Stimulated activated CD4-positive, alpha-beta T cell treated with anti-CD3 and anti-CD28 coated beads, Interleukin-4, amount 100 ng/mL, for 24 hours (primary cell): ENCODE results near the gene CHRND.

Source experiments
- DNase-seq: peaks from one replicate; pipeline ENCODE4 v3.0.0-alpha.2; 2020

Gene CHRND

DNA sequence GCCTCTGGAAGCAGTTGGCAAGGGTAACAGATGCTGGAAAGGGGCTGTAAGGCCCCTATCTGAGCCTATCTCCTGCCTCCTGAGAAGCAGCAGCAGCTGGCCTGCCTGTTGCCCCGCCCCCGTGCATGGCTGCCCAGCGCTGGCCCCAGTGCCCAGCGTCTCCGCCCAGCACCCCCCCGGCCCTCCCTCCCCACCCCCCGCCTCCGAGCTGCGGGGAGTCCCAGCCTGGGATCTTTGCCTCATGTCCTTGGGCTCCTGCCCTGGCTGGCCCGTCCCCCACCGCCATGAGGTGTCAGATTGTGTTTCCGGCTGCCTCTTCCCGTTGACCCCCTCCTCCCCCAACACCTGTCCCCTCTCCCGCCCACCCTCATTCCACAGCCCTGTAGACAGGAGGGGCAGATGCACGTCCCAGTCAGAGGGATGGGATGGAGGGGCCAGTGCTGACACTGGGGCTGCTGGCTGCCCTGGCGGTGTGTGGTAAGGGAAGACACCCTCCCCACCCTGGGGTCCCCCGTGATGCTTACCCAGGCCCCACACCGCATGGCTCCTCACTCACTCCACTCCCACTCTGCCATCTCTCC is at the start of gene CHRND:
Gene CHRND, plus strand, starts transcription at position 370 of the 581 bp plus-strand sequence. Its CDS starts 56 bp downstream, at position 426.
- DNase-seq, result no peak

DNA sequence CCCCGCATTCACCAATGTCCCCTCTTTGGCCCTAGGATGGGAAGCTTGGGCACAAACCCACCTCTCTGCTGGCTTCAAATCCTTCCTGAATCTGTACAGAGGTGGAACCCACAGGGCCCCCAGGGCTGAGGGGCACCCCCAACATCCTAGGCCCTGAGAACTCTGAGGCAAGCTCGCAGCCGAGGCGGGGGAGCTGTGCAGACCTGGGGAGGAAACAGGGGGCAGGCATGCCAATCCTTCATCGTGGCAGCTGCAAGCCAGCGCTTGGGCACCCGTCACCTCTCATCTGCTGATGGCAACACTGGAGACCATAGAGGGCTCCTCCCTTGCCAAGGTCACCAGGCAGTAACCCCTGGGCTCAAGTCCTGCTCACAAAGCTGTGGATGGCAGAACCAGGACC is 49.2 kb upstream of the CHRND start:
- no peak for DNase-seq

DNA sequence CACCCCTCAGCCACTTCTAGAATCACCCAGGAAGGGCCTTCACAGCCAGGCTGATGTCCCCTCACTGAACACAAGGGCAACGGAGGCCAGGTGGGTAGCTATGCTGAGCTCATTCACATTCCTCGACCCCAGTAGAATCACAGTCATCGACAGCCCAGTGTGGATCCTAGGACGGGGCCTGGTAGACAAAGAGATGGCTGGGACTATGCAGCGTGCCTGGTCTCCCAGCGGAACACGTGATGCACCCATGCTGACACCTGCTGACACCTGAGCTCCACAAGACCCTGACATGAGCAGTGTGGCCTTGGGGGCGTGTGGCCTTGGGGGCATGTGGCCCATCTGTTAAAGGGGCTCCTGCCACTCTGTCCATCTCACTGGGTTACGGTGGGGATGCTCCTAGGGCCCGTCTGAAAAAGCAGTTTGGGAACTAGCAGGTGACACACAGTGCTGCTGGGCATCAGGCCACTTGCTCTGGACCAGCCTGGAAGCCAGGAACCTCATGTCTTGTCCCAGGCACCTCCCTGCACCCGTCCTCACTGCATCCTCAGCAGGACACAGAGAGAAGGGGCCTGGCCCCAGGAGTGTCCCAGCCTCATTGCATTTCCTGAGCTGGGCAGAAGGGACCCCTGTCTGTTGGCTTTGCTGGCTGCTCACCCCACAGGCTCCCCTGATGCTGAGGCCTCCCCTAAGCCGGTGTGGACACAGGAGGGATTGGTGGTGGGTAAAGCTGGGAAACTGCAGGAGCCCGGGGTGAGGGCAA is 48.0 kb upstream of the CHRND start:
- DNase-seq, result no peak

DNA sequence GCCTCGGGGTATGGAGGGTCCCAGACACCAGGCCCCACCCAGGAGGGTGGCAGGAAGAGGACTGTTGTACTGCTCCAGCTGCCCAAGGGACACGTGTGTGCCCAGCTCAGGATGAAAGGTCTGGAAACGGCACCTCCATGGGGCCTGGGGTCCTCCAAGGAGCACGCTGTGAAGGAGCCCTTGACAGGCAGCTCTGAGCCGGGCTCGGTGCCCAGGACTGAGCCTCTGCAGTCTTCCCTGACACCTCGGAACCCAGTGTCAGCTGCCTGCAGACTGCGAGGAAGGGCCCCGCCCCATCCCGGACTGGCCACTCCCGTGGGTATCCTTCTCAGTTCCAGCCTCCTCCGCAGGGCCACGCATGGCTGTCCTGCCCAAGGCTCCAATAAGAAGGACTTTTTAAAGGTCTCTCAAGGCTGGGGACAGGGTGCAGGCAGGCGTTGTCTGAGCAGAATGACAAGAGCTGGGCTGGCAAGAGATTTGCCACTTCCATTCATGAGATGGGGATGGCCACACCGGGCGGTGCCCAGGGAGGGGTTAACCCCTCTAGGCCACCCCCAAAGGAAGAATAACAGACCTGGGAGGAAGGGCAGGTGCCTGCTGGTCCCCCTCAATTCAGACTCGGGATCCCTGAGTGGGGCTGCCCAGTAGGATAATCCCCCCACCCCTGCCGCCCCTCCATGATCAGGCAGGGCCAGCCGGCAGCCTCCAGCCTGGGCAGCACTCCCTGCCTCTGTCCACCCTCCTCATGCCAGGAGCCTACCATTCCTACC is 47.2 kb upstream of the CHRND start:
- no peak for DNase-seq

DNA sequence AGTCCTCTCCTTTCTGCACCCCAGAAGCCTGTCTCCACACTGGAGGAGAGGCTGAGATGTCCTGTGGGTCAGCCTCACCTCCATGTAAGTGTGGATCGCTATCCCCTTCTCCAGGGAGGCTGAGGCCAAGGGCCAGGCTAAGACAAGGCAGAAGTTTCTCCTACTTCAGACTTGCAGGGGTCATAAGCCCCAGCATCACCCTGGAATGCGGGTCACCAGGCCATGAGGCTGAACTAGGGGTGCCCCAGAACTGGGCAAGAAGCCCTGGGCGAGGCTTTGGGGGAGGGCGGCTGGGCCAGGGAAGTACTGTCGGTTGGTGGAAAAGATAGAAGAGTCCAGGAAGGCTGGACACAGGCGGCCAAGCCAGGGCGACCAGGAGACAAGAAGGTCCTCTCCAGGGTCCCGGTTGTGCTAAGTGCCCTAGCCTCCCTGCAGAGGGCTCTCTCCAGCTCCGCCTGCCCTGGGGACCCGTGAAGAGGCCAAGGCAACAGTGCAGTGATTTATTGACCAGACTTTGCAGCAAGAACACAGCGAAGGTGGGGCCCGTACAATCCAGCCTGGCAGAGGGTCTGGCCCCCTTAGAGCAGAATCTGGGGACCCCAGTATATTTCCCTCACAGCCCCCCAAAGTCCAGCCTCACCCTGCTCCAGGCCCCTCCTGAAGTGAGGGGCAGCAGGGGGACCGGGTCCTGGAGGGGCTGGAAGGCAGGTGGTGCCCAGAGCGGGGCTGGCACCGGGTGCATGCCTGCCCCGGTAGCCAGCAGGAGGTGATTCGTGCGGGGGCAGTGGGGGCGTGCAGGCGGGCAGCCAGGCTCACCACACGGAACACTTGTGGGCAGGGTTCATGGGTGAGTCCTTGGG is 46.4 kb upstream of the CHRND start:
- DNase-seq, result no peak

DNA sequence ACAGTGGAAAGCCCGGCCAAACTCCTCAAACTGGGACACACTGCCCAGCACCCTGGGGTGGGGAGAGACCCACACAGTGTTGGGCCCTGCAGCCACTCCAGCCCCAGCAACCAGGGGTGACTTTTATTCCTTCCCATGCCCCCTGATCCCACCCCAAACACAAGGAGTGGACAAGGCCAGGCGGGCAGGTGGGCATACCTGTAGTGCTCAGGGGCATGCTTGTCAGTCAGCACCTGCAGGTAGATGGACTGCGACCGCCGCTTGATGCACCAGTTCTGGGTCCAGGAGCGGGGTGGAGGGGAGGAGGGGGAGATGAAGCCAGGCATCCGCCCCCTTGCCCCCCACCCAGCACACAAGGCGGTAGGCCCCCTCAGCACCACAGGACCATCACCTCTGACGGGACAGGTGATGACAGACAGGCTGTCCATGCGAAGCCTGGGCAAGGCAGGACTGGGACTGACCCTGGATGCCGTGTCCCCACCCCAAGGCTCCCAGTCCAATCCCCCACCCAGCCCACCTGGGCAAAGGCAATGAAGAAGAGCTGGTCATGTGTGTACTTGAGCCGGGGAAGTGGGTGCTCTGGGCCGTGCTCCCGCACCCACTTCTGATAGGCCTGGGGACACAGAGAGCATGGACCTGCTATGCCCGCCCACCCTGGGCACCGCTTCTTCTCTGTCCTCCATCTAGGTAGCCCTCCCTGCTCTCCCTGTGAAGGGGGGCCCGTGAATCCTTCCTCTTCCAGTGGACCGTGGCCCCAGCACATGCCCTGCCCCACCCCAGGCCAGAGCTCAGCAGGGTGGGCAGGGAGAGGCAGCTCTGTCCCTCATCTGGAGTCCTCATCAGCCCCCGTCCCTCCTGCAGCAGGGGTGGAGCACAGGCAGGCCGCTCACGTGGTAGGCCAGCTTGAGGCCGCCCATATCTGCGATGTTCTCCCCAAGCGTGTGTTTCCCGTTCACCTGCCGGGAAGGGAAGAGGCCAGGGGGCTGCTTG is 45.5 kb upstream of the CHRND start:
- DNase-seq, result no peak

DNA sequence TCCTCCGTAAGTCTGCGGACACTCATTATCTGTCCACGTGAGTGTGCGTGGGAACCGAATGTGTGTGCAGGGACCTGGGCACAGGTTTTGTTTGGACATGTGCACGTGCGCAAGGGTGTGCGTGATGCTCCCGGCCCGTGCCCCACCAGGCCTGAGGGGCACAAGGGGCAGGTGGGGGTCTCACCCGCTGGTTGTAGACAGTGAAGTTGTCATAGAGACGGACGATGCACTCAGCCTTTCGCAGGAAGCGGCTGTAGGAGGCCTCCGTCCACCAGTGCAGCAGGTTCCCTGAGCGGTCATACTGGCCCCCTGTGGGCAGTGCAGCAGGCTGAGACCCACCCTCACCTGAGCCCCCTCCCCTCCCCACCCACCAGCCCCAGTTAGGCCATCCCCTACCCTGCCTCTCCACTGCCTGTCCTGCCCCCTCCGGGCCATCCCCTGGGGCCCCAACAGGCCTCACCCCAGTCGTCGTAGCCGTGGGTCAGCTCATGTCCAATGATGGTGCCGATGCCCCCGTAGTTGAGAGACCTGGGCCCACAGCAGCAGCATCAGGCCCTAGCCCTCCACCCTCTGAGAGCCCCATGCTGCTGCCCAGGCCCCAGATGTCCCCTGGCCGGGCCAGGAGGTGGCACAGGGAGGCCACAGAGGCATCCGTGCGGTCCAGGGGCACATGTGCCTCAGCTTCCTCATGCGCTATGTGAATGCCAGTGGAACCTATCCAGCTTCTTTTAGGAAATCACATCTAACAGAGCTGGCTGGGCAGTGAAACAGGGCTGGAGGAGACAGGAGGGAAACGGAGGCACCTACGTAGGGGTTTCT is 44.4 kb upstream of the CHRND start:
- DNase-seq, result no peak

DNA sequence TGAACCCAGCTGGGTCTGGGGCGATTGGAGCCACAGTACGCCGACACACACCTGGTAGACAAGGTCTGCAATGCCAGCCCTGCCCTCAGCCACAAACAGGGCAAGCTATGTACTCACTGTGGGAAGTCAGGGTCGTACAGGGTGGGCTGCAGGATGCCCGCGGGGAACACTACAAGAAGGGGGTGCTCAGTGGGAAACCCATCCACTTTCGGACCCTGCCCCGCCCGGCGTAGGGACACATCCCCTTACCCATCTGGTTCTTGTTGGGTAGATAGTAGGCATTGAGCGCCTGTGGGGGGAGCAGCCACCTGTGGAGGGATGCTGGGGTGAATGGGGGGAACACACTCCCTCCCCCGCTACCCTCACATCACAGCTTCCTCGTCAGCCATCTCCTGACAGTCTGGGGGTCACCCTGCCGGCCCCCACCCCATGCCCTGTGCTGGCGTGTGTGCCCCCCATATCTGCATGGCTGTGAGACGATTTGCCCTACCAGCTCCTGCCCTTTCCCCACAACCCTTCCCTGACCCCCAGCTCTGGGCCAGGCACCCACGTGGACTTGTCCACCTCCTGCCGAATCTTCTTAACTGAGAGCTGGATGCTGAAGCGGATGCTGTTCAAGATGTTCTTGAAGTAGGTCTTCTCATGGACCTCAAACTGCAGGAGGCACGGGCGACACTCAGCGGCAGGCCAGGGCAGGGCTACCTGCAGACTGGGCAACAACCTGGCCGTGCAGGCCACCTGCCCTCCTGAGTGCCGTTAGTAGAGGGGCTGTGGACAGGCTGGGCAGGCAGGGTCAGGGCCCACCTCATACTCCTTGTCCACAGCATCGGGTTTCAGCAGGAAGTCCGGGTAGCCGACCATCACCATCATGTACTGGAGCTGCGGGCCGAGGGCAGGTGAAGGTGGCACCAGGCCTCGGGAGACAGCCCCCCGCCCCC is 43.4 kb upstream of the CHRND start:
- DNase-seq, result no peak

DNA sequence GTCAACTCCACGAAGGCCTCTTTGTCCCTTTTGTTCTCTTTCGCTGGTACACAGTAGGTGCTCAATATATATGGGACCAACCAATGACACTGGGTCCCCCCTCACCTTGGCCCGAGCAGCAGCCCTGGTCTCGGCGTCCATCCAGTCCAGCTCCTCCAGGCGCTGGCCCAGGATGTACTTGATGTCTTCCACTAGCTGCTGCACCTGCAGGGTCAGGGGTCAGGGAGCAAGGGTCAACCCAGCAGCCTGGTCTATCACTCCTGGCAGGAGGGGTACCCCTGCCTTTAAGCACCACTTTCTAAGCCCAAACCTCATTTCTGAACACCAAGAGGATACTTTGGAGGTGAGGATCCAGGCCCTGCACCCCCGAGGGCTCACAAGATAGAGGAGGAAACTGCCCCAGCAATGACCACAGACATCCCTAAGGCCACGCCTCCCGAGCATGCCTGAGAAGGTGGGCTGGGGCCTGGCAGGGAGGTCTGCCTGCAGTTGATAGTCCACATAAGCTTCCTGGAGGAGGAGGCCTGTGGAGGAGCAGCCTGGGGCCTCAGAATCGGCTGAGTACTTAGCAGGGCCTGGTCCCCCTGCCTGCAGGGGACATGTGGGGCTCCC is 42.5 kb upstream of the CHRND start:
- DNase-seq, result no peak

DNA sequence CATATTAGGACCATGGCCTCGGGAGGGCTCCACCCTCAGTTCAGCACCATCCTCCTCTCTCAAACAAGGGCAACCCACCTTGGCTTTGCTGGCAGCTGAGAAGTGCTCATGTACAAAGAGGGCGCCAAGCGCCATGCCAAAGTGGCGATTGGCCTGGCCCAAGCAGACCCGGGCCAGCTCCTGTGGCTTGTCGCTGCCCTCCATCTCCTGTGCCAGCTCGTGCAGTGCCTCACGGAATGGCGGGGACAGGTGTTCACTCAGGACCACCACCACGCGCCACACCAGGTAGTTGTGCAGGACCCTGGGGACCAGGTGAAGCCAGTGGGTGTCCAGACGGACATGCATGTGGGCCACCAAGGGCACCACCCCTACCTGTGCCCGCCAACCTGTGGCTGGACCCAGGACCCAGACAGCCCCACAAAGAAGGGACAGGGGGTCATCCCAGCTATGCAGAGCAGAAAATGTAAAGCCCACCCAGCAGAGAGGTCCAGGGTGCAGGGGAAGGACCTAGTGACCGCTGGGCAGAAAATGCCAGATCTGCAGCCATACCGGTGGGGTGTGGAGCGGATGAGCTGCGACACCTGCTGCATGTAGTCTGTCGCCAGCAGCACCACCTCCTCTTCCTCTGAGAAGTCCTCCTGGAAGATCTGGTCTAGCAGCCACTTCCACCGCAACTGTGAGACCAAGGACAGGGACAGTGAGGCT is 41.9 kb upstream of the CHRND start:
- no peak for DNase-seq

DNA sequence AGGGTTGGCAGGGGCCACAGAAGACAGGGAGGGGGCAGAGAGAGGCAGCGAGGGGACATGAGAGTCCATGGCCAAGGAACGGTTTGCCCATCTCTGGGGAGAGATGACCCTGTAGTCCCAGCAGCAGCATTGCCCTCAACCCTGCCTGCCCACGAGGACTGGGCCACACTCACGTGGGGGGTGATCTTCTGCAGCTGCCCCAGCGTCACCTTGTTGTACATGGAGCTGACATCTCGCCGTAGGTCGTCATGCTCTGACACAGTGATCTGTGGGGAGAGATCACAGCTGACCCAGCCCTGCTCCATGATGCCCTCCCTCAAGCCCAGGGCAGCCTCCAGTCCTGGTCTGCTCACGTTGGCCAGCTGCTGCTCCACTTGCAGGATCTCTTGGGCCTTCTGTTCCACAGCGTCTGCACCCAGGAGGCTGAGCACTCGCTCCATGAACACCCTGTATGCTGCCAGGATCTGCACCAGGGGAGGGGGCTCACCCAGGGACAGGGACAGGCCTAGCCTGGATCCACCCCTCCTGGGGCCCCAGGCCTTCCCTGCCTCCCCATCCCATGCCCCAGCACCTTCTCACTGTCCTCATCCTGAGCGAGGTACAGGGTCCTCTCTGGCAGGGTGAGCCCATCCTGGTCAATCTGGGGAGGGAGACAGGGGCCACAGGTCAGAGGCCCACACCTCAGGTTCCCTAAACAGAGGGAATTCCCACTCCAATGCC is 41.2 kb upstream of the CHRND start:
- no peak for DNase-seq

DNA sequence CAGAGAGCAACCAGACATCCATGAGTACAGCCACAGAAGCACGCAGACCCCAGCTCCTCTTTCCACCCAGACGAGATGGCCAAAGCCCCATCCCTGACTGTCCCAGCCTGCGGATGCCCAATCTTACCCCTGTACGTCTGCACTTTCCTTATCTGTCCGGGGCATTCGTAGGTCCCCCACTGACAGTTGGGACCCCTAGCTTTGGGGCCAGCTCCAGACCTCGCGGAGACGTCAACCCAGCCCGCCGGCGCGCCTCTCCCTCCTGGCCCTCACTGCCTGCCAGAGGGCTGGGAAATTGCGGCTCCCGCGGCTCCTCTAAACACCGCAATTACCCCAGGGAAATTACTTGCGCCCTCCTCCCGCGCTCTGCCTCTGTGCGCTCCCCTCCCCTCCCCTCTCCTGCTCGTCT is 40.6 kb upstream of the CHRND start:
- no peak for DNase-seq

DNA sequence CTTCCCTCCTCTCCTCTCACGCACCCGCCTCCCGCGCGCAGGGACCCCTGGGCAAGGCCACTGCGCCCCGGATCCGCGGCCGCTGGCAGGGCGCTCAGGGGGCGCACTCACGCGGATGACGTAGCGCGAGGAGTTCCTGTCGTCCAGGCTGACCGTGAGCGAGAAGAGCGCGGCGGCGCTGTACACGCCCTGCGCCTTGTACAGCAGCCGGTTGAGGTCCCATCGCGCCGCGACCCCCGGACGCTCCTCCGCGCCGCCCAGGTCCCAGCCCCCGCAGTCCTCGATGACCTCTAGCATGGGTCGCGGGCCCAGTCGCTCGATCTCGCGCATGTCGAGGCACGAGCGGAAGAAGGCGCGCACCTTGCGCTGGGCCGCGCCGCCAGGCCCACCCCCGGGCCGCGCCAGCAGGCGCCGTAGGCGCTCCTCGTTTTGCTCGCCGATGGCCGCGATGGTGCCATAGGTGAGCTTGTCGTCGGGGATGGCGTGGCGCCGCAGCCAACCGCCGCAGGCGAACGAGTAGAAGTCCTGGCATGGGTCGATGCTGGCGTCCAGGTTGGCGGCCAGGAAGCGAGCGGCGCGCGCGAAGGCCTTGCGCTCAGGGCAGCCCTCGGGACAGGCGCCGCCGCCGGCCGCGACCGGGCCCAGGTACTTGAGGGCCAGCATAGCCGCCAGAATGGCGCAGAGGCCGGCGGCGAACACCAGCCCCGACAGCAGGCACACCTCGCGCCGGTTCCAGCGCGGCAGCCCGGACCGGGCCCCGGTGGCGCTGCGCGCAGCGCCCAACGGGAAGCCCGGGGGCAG is 40.0 kb upstream of the CHRND start:
- DNase-seq, result no peak

DNA sequence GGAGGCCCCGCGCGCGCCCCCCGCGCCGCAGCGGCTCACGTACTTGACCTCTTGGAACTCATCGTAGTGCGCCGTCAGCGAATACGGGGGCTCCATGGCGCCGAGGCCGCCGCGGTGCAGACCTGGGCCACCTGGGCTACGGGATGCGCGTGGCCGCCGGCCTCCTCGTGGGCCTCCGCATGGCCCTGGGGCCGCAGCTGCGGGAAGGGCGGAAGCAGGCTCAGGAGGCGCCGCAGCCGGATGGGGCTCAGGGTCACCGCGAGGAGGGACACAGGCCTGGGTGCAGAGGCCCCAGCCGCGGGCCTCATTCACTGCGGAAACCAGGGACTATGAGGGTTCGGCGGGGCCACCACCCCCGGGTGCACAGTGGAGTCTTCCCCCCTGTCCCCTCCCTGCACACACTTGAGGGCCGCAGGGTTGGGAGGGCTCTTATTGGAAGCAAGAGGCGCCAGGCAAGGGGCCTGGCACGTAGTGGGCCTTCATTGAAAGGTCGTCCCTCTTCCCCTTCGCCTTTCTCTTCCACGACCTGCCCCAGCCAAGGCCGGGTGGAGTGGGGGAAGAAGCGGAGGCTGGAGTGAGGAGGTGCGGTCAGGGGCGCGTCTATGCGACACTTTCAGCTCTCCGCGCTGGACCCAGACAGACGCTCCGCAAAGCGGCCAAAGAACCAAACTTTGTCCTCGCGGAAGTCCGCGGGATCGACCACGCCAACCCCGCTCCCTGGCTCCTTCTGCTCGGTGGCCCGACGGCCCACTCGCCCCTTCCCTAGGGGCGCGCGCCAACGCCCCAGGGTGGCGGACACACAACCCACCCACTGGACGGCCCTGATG is 39.2 kb upstream of the CHRND start:
- no peak for DNase-seq

DNA sequence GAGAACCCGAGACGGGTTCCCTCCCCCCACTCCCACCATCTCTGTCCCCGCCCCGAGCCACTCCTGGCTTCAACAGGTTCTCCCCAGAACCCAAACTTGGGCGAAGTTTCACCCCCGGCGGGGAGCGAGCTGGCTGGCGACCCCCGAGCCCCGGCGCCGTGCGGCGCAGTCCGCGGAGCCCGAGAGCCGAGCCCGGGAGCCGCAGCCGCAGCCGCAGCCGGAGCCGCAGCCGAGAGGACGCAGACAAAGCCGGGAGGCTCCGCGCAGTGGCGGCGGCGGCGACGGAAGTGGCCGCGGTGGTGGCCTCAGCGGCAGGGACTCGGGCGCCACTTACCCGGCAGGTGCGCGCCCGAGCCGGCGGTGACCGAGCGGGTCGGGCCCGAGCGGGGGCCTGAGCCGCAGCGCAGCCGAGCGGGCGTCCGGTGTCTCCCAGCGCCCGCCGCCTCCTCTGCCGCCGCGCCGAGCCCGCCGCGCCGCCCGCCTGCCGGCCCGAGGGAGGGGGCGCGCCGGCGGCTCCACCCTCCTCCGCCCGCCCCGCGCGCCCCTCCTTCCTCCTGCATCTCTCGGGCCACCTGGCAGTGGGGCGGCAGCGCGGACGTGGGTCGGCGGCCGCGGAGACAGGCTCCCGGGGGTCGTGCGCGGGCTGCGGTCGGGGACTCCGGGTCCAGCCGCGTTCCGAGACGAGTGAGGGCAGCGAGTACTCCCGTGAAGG is 38.4 kb upstream of the CHRND start, which contains the start of gene ECEL1:
Gene ECEL1, minus strand, starts transcription at position 450 of the 712 bp plus-strand sequence. CDS start 1,181 bp downstream, outside the sequence.
- DNase-seq, result no peak
